Fibroblast of lung (primary cell): ENCODE results near the gene SLC4A3. TPM values are rescaled to one million over a fixed set of nuclear protein-coding genes. Genes with fewer than 3 reads are reported as not detected.

Experiments
- DNase-seq, 2 donors: peaks; one replicate each; pipeline versions ENCODE4 v3.0.0 to v3.0.0-alpha.2; 2010; ENCODE audit warnings: low read depth in 2 of 2
- H2AFZ ChIP-seq: 2 replicates; pipeline ENCODE4 v1.5.1; 2012; ENCODE audit warnings: low read length, control low read depth, inconsistent platforms
- H3K27ac ChIP-seq: 2 replicates; pipeline ENCODE4 v1.5.1; 2011; ENCODE audit warnings: low read length, control low read depth; ENCODE audit not compliant: insufficient read depth
- H3K27me3 ChIP-seq: 2 replicates; pipeline ENCODE4 v1.5.1; 2011; ENCODE audit warnings: mild to moderate bottlenecking, low read length; ENCODE audit not compliant: control insufficient read depth, insufficient read depth
- H3K36me3 ChIP-seq: 2 replicates; pipeline ENCODE4 v1.5.1; 2011; ENCODE audit warnings: low read length; ENCODE audit not compliant: control insufficient read depth, insufficient read depth
- H3K4me1 ChIP-seq: 2 replicates; pipeline ENCODE4 v1.5.1; 2011; ENCODE audit warnings: low read length; ENCODE audit not compliant: control insufficient read depth, insufficient read depth; ENCODE audit errors: extremely low read depth
- H3K4me2 ChIP-seq: 2 replicates; pipeline ENCODE4 v1.5.1; 2011; ENCODE audit warnings: low read length, control low read depth; ENCODE audit not compliant: insufficient read depth; ENCODE audit errors: extremely low read depth
- H3K4me3 ChIP-seq, 4 experiments: fragments of 200-600 bp in 1 of 4; sonication (generic) in 1 of 4; replicated peaks in 1 of 4; 2 replicates each; pipeline ENCODE4 v1.5.1; 2011 to 2016; ENCODE audit warnings: low read length in 4 of 4, low read depth in 3 of 4, mild to moderate bottlenecking in 3 of 4, control low read depth in 2 of 4, inconsistent platforms in 1 of 4, mixed read lengths in 1 of 4; ENCODE audit not compliant: insufficient read depth in 1 of 4; ENCODE audit errors: control extremely low read depth in 1 of 4
- H3K79me2 ChIP-seq: 2 replicates; pipeline ENCODE4 v1.5.1; 2012; ENCODE audit warnings: mild to moderate bottlenecking, low read length, inconsistent platforms; ENCODE audit not compliant: control insufficient read depth, insufficient read depth
- H3K9ac ChIP-seq: 2 replicates; pipeline ENCODE4 v1.5.1; 2011; ENCODE audit warnings: mild to moderate bottlenecking, low read length, control low read depth; ENCODE audit not compliant: insufficient read depth
- H3K9me3 ChIP-seq: 2 replicates; pipeline ENCODE4 v1.5.1; 2012; ENCODE audit warnings: low read depth, low read length; ENCODE audit not compliant: control insufficient read depth, insufficient read depth
- H4K20me1 ChIP-seq: 2 replicates; pipeline ENCODE4 v1.5.1; 2011; ENCODE audit warnings: low read length; ENCODE audit not compliant: control insufficient read depth, insufficient read depth; ENCODE audit errors: extremely low read depth
- EZH2 ChIP-seq: IDR thresholded peaks from 2 replicates; pipeline ENCODE4 v1.5.1; 2012; ENCODE audit warnings: low read length, control low read depth, mild to moderate bottlenecking; ENCODE audit errors: missing control alignments
- polyA plus RNA-seq, 2 donors: library from polyadenylated mRNA; depleted of rRNA in 1 of 2; stranded (reverse) in 1 of 2; unstranded in 1 of 2; fragments of >200 nt; gene quantifications; 2 replicates each; pipeline ENCODE4 v1.2.1, GENCODE V29; 2011 to 2012; ENCODE audit warnings: missing spikeins in 1 of 2
- total RNA-seq: library from RNA; depleted of rRNA; stranded (reverse); fragments of >200 nt; gene quantifications from 2 replicates; pipeline ENCODE4 v1.2.1, GENCODE V29; 2014
- TF ChIP-seq, protein P1 (sequence below), 2 donors: IDR thresholded peaks in 1 of 2; conservative IDR thresholded peaks in 1 of 2; 1 replicate in 1 of 2; 2 replicates in 1 of 2; pipeline ENCODE4 v1.5.1; 2011 to 2012; ENCODE audit warnings: low read length in 2 of 2, control low read depth in 1 of 2, inconsistent platforms in 1 of 2, low read depth in 1 of 2, mild to moderate bottlenecking in 1 of 2

SLC4A3 gene
- total and polyA plus RNA-seq, 2 donors (not counting 1 experiment from before 2014, with no cell fraction given) = 1.4 to 1.5 TPM

DNA sequence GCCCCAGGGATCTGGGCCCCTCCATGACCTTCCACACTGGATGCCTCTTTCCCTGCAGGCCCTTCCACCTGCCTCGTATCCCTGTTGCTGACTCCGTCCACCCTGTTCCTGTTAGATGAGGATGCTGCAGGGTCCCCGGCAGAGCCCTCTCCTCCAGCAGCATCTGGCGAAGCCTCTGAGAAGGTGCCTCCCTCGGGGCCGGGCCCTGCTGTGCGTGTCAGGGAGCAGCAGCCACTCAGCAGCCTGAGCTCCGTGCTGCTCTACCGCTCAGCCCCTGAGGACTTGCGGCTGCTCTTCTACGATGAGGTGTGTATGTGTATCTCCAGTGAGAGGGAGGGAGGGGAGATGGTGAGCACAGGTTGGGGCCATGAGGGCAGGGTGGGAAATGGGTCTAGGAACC is 12.4 kb upstream of the SLC4A3 start:
- TF ChIP-seq, protein P1, sequence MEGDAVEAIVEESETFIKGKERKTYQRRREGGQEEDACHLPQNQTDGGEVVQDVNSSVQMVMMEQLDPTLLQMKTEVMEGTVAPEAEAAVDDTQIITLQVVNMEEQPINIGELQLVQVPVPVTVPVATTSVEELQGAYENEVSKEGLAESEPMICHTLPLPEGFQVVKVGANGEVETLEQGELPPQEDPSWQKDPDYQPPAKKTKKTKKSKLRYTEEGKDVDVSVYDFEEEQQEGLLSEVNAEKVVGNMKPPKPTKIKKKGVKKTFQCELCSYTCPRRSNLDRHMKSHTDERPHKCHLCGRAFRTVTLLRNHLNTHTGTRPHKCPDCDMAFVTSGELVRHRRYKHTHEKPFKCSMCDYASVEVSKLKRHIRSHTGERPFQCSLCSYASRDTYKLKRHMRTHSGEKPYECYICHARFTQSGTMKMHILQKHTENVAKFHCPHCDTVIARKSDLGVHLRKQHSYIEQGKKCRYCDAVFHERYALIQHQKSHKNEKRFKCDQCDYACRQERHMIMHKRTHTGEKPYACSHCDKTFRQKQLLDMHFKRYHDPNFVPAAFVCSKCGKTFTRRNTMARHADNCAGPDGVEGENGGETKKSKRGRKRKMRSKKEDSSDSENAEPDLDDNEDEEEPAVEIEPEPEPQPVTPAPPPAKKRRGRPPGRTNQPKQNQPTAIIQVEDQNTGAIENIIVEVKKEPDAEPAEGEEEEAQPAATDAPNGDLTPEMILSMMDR (conservative IDR thresholded peaks at IDR 0.05 in 1 of 2, IDR thresholded peaks at IDR 0.05 in 1 of 2; ENCODE audit: low read depth in 1 of 2, low read length in 2 of 2) = no peak
- Histone ChIP-seq H4K20me1 (no peaks in the 10 kb centered on the region), H3K27ac (no peak overlapping the region), H2AFZ (no peak overlapping the region), H3K36me3 (peaks cover 8% of the 10 kb centered on the region), H3K9ac (no peak overlapping the region), H3K4me1 (no peaks in the 10 kb centered on the region), H3K9me3 (no peaks in the 10 kb centered on the region), H3K79me2 (no peaks in the 10 kb centered on the region), H3K27me3 (no peaks in the 10 kb centered on the region), H3K4me3 (no peak overlapping the region), H3K4me2 (no peak overlapping the region)
- DNase-seq = no peak

- peaks cover 8% of the 10 kb centered on the region for H3K36me3 ChIP-seq
- DNase-seq = no peak
- no peak overlapping the region for H3K4me3 ChIP-seq
- TF ChIP-seq, protein P1 (conservative IDR thresholded peaks at IDR 0.05 in 1 of 2, IDR thresholded peaks at IDR 0.05 in 1 of 2; ENCODE audit: low read depth in 1 of 2, low read length in 2 of 2) = no peak
- TF ChIP-seq EZH2 = no peak
- no peaks in the 10 kb centered on the region for H3K79me2 ChIP-seq
- H2AFZ ChIP-seq = no peak overlapping the region
- H3K4me1 ChIP-seq = no peaks in the 10 kb centered on the region
- H3K4me2 ChIP-seq = no peak overlapping the region
- H3K27ac ChIP-seq = no peak overlapping the region
- H3K27me3 ChIP-seq = no peaks in the 10 kb centered on the region
- no peak overlapping the region for H3K9ac ChIP-seq
- no peaks in the 10 kb centered on the region for H3K9me3 ChIP-seq
- no peaks in the 10 kb centered on the region for H4K20me1 ChIP-seq
Observed at GRCh38 chr2:219615894-219616293, 11.5 kb upstream of the SLC4A3 start.

- no peaks in the 10 kb centered on the region for H3K79me2 ChIP-seq
- no peak overlapping the region for H3K4me2 ChIP-seq
- H3K9ac ChIP-seq = no peak overlapping the region
- H3K9me3 ChIP-seq = no peaks in the 10 kb centered on the region
- no peaks in the 10 kb centered on the region for H4K20me1 ChIP-seq
- H3K36me3 ChIP-seq = peaks cover 8% of the 10 kb centered on the region
- H2AFZ ChIP-seq = no peak overlapping the region
- no peak overlapping the region for H3K27ac ChIP-seq
- H3K4me1 ChIP-seq = no peaks in the 10 kb centered on the region
- no peak overlapping the region for H3K4me3 ChIP-seq
- DNase-seq = no peak
- TF ChIP-seq, protein P1 (conservative IDR thresholded peaks at IDR 0.05 in 1 of 2, IDR thresholded peaks at IDR 0.05 in 1 of 2; ENCODE audit: low read depth in 1 of 2, low read length in 2 of 2) = no peak
- TF ChIP-seq EZH2 = no peak
- H3K27me3 ChIP-seq = no peaks in the 10 kb centered on the region
Observed at GRCh38 chr2:219616550-219616949, 10.9 kb upstream of the SLC4A3 start.
